PFSK-1 (cell line): ENCODE results near the gene BAHCC1.

ENCODE experiments used
- POLR2AphosphoS5 ChIP-seq: IDR thresholded peaks from 2 replicates; pipeline ENCODE4 v1.6.1; 2012; ENCODE audit warnings: low read depth, mild to moderate bottlenecking, control low read depth, low read length, moderate library complexity
- SIN3A ChIP-seq: IDR thresholded peaks from 2 replicates; pipeline ENCODE4 v1.6.1; 2012; ENCODE audit warnings: mild to moderate bottlenecking, low read length, moderate library complexity, borderline replicate concordance; ENCODE audit not compliant: insufficient read depth
- TAF1 ChIP-seq: IDR thresholded peaks from 2 replicates; pipeline ENCODE4 v1.6.1; 2012; ENCODE audit warnings: low read length, control low read depth, borderline replicate concordance; ENCODE audit not compliant: insufficient read depth
- TF ChIP-seq, protein P1 (sequence below), 2 experiments: IDR thresholded peaks; 2 replicates each; pipeline versions ENCODE4 v1.6.1 to v1.8.0; 2011 to 2012; ENCODE audit warnings: low read depth in 2 of 2, low read length in 2 of 2, control low read depth in 1 of 2, inconsistent platforms in 1 of 2, mild to moderate bottlenecking in 1 of 2, moderate library complexity in 1 of 2; ENCODE audit not compliant: insufficient read depth in 1 of 2

DNA sequence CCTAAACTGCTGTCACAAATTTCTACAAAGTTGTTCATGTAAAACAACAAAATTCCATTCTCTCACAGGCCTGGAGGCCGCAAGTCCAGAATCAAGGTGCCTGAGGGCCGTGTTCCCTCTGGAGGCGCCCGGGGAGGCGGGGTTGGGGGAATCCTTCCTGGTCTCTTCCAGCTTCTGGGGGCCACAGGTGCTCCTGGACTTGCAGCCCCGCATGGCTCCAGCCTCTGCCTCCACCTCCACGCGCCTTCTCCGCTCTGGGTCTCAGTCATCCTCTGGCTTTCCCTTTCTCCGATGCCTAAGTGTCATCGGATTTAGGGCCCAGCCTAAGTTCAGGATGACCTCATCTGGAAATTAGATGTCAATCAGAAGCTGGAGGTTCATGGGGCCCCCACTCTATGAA lies 28.6 kb upstream of the BAHCC1 start:
- TF ChIP-seq POLR2AphosphoS5 (no peak), TAF1 (no peak), SIN3A (no peak)
- TF ChIP-seq, protein P1, sequence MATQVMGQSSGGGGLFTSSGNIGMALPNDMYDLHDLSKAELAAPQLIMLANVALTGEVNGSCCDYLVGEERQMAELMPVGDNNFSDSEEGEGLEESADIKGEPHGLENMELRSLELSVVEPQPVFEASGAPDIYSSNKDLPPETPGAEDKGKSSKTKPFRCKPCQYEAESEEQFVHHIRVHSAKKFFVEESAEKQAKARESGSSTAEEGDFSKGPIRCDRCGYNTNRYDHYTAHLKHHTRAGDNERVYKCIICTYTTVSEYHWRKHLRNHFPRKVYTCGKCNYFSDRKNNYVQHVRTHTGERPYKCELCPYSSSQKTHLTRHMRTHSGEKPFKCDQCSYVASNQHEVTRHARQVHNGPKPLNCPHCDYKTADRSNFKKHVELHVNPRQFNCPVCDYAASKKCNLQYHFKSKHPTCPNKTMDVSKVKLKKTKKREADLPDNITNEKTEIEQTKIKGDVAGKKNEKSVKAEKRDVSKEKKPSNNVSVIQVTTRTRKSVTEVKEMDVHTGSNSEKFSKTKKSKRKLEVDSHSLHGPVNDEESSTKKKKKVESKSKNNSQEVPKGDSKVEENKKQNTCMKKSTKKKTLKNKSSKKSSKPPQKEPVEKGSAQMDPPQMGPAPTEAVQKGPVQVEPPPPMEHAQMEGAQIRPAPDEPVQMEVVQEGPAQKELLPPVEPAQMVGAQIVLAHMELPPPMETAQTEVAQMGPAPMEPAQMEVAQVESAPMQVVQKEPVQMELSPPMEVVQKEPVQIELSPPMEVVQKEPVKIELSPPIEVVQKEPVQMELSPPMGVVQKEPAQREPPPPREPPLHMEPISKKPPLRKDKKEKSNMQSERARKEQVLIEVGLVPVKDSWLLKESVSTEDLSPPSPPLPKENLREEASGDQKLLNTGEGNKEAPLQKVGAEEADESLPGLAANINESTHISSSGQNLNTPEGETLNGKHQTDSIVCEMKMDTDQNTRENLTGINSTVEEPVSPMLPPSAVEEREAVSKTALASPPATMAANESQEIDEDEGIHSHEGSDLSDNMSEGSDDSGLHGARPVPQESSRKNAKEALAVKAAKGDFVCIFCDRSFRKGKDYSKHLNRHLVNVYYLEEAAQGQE (IDR thresholded peaks at IDR 0.05; ENCODE audit: insufficient read depth in 1 of 2, low read depth in 2 of 2, low read length in 2 of 2), result no peak
